GM21576 (cell line): ENCODE results near the gene RAB32.
"Not testable (repeated sequence)": the region's sequence is repeated elsewhere in the genome, so short reads cannot be mapped to it uniquely, and the experiment has no call there.

Experiments used
- ATAC-seq: cut with Tn5 transposase; IDR thresholded peaks from one replicate; pipeline ENCODE4 v1.9.1; 2021; ENCODE audit warnings: mild to moderate bottlenecking, moderate library complexity; ENCODE audit not compliant: unreplicated experiment

RAB32 gene

GRCh38 chr6:146543211-146543939 lies at the start of gene RAB32:
RAB32 (plus strand) TSS chr6:146543833; CDS start chr6:146543872, 39 bp downstream.
- peak; percentile 55 for ATAC-seq

GRCh38 chr6:146498309-146498708 lies 45.3 kb upstream of the RAB32 start:
- ATAC-seq = no peak

- no peak for ATAC-seq
These were observed 40.5 kb upstream of the RAB32 start for GRCh38 chr6:146503096-146503495.

GRCh38 chr6:146515212-146515611 lies 28.4 kb upstream of the RAB32 start:
- no peak for ATAC-seq

GRCh38 chr6:146526192-146526591 lies 17.4 kb upstream of the RAB32 start:
- no peak for ATAC-seq

- no peak for ATAC-seq
These were observed 10.9 kb upstream of the RAB32 start for GRCh38 chr6:146532702-146533101.

- ATAC-seq = no peak
These were observed 787 bp upstream of the RAB32 start for GRCh38 chr6:146542881-146543210.

- ATAC-seq = peak; percentile 19
These were observed 445 bp downstream of the RAB32 start for GRCh38 chr6:146543940-146544615.

- no peak for ATAC-seq
These were observed 1.1 kb downstream of the RAB32 start for GRCh38 chr6:146544616-146545182.

GRCh38 chr6:146545581-146545980 lies 1.9 kb downstream of the RAB32 start:
- no peak for ATAC-seq

- ATAC-seq = no peak
These were observed 2.9 kb downstream of the RAB32 start for GRCh38 chr6:146546443-146547043.

GRCh38 chr6:146547889-146548288 lies 4.3 kb downstream of the RAB32 start:
- no peak for ATAC-seq

- no peak for ATAC-seq
These were observed 5.3 kb downstream of the RAB32 start for GRCh38 chr6:146548898-146549374.

GRCh38 chr6:146550911-146551310 lies 7.3 kb downstream of the RAB32 start:
- ATAC-seq = no peak

- no peak for ATAC-seq
These were observed 7.9 kb downstream of the RAB32 start for GRCh38 chr6:146551545-146551944.

- no peak for ATAC-seq
These were observed 9.9 kb downstream of the RAB32 start for GRCh38 chr6:146553377-146554135.

GRCh38 chr6:146560607-146561006 lies 17.0 kb downstream of the RAB32 start:
- ATAC-seq = no peak

- ATAC-seq = not testable (repeated sequence)
These were observed 23.0 kb downstream of the RAB32 start for GRCh38 chr6:146566661-146567060.

GRCh38 chr6:146568619-146569018 lies 25.0 kb downstream of the RAB32 start:
- not testable (repeated sequence) for ATAC-seq

- ATAC-seq = no peak
These were observed 30.6 kb downstream of the RAB32 start for GRCh38 chr6:146574211-146574610.

GRCh38 chr6:146578054-146578453 lies 34.4 kb downstream of the RAB32 start:
- no peak for ATAC-seq
